HG03108 (cell line): ENCODE data around the gene KRT6B.
"Not testable (repeated sequence)": the region's sequence is repeated elsewhere in the genome, so short reads cannot be mapped to it uniquely, and the experiment has no call there.

Source experiments
- ATAC-seq: cut with Tn5 transposase; IDR thresholded peaks from one replicate; pipeline ENCODE4 v1.9.1; 2021; ENCODE audit warnings: moderate library complexity; ENCODE audit not compliant: unreplicated experiment

Gene KRT6B

DNA sequence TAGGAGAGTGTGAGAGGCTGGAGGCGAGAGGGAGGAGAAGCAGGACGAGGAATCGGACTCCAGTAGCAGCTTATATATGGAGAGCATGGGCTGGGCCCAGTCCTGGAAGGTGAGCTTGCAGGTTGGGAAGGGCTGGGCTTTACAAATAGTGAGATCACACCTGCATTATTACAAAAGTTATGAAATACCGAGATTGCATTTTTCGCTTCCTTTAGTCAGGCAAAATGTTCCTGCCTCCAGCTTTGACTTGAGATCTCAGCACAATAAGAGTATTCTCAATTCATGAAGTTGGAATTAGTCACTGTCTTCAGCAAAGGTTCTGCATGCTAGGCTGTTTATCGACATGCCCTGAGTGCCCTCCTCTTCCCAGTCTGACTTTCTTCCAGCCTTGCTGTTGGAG is at the start of gene KRT6B:
TSS of gene KRT6B (minus strand) at position 46 of the 400 bp plus-strand sequence. CDS start 68 bp downstream, outside the sequence.
- no peak for ATAC-seq

DNA sequence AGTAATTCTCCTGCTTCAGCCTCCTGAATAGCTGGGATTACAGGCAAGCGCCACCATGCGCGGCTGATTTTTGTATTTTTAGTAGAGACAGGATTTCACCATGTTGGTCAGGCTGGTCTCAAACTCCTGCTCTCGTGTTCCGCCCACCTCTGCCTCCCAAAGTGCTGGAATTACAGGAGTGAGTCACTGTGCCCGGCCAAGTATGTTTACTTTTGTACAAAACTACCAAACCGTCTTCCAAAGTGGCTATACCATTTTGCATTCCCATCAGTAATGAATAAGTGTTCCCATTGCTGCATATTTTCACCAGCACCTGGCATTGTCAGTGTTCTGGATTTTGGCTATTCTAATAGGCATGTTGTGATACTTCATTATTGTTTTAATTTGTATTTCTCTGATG is 49.5 kb upstream of the KRT6B start:
- no peak for ATAC-seq

DNA sequence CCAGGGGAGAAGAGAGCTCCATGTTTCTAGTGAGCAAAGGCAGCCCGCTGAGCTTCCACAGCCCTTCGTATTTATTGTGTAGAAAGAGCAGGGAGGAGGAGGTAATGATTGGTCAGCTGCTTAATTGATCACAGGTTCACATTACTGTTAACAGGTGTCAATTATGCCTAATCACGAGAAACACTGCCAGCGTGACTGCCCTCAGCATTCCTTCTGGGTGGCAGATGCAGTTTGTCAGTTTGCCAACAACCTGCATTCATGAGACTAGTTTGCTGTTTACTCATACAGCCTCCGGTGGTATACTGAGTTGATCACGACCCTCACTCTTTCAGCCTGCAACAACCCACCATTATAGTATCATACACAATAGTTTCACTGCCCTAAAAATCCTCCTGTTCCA is 48.6 kb upstream of the KRT6B start:
- not testable (repeated sequence) for ATAC-seq

DNA sequence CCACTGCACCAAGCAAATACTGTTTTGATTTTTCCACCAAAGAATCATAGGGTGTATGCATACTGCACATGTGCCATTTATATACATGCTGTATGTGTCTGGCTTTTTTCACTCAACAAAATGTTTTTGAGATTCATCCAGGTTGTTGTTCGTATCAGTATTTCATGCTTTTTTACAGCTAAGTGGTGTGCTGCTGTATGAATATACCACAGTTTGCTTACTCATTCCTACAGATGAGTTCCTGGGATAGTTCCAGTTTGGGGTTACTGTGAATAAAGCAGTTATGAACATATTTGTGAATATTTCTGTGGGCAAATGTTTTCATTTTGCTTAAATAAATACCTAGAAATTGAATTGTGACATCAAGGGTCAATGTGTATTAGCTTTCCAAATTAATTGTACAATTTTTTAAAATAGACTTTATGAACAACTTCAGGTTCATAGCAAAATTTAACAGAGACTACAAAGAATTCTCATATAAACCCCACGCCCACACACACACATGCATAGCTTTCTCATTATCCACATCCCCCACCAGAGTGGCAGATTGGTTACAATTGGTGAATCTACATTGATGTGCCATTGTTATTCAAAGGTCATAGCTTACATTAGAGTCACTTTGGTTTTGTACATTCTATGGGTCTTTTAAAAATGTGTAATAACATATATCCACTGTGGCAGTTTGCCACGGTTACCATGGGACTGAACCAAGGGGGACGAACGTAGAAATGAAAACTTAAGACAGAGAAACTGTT is 48.0 kb upstream of the KRT6B start:
- no peak for ATAC-seq

GRCh38 chr12:52498946-52499345 is 47.0 kb upstream of the KRT6B start:
- no peak for ATAC-seq

- no peak for ATAC-seq
Observed at GRCh38 chr12:52497975-52498374, 46.0 kb upstream of the KRT6B start.

GRCh38 chr12:52496590-52497071 is 44.7 kb upstream of the KRT6B start:
- no peak for ATAC-seq

- no peak for ATAC-seq
Observed at GRCh38 chr12:52496054-52496453, 44.1 kb upstream of the KRT6B start.

- ATAC-seq, result no peak
Observed at GRCh38 chr12:52495389-52495788, 43.4 kb upstream of the KRT6B start.

GRCh38 chr12:52494518-52494917 is 42.6 kb upstream of the KRT6B start:
- no peak for ATAC-seq

DNA sequence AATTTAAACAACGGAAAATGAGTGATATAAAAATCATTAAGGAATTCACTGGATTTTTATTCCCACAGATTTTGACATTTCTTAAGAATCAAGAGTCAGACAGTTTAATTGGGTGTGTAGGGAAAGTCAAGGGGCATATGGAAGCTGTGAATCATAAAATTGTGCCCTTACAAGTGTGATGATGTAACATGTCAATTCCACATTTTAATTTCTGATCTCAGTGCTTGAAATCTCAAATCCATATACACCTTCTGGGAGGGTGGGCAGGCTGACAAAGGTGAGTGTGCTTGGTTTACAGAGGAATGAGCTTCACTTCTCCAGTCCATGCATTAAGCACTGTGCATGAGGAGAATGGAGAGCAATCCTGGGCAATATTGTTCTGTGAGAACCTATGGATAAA is 42.2 kb upstream of the KRT6B start:
- ATAC-seq, result no peak

DNA sequence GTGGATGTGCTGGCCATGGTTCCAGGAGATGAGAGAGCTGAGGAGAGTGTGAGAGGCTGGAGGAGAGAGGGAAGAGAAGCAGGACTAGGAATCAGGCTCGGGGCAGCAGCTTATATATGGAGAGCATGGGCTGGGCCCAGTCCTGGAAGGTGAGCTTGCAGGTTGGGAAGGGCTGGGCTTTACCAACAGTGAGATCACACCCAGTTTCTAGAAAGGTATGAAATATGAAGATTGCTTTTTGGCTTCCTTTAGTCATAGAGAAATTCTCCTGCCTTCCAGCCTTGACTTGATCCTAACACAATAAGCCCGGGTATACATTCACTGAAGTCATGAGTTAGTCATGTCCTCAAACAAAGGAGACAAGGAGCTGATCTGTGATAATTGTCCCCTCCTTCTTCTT is 41.2 kb upstream of the KRT6B start, which contains the start of gene KRT6A:
TSS of gene KRT6A (minus strand) at position 86 of the 400 bp plus-strand sequence. CDS start at position 17, 69 bp downstream.
- no peak for ATAC-seq

DNA sequence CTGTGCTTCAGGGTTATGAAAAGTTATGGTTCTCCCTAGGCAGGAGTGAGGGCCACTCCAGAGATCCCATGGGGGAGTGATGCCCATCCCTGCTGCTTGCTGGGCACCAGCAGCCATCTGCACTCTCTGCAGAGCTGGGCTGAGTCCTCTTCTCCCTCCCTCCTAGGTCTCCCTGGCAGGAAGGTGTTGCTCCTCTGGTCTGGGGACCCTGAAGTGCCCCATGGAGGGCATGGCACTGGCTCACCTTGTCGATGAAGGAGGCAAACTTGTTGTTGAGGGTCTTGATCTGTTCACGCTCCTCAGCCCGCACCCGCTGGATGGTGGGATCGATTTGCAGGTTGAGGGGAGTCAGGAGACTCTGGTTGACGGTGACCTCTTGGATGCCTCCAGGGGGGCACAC is 40.5 kb upstream of the KRT6B start:
- not testable (repeated sequence) for ATAC-seq

GRCh38 chr12:52491495-52491894 is 39.5 kb upstream of the KRT6B start:
- not testable (repeated sequence) for ATAC-seq

GRCh38 chr12:52488736-52489135 is 36.8 kb upstream of the KRT6B start:
- ATAC-seq, result no peak

DNA sequence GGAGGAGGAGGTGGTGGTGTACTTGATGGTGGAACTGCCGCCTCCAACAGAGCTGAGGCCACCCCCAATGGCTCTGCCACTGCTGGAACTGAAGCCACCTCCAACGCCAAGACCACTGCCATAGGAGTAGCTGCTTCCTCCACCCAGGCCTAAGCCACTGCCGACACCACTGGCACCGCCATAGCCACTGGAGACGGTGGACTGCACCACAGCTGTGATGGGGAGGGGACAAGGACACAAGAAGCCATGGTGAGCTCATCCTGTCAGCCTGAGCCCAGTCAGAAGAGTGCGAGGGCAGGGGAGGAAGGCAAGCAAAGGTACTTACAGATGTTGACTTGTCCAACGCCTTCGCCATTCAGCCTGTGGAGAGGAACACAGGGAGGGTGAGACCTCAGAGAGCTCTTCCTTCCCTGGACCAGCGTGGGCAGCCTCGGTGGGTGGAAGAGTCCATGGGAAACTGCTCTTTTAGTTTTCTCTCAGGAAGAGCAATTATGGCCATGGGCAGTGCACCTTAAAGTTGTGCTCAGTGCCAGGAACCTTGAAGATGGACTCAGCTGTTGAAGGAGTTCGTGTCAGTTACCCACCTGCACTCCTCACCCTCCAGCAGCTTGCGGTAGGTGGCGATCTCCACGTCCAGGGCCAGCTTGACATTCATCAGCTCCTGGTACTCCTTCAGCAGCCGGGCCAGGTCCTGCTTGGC is 35.9 kb upstream of the KRT6B start:
- ATAC-seq, result not testable (repeated sequence)

DNA sequence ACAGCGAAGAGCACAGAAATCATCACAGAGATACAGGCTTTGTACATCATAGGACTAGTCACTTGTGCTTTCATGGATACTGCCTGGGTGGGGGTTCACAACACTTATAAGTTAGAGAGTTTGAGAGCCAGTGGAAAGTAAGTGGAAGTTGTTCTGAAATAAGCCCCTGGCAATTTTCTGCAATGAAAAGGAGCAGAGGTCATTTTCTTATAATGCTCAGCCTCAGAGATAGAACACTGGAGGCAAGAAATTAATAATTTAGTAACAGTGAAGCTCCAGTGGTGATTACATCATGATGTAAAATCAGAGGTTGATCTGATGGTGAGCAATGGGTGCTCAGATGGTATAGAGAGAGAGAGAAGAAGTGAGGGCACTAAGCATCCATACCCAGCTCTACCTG is 35.3 kb upstream of the KRT6B start:
- ATAC-seq, result no peak

DNA sequence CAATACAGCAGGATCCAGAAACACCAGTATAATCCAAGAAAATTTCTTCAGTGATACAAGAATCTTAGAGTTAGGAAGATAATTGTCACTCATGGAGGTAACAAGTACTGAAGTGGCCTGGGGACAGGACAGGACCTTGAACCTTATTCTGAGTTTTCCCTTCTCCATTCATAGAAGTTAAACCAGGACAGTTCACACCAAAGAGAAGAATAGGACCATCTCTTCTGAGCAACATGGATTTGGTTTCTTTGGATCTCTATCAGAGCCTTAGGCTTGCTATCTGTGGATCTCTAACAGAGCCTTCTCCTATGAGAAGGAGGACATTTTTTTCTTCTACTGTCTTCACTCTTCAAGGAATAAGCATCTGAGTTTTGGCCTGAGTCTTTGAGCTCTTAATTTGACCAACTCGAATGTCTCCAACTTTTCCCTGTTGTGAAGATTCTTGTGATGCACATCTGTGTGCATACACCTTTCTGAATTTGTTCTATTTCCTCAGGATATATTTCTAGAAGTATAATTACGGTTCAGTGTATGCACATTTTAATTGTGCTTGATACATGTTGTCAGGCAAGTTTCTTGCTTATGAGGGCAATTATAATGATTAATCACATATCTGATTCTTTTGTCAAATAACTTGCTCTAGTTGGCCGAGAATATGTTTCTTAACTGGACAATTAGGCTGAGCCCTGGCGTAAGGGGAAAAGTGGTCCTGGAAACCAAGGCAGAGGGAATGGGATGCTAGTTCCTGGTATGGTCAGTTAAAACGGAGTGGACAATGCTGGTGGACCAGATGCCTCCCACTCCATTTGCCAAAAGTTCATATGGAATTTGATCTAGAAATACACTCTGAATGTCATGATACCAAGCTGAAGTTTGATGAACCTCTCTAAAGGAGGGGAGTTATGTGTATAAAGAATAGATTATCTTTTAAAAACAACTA is 34.5 kb upstream of the KRT6B start:
- ATAC-seq, result no peak

GRCh38 chr12:52480073-52480472 is 28.1 kb upstream of the KRT6B start:
- no peak for ATAC-seq

DNA sequence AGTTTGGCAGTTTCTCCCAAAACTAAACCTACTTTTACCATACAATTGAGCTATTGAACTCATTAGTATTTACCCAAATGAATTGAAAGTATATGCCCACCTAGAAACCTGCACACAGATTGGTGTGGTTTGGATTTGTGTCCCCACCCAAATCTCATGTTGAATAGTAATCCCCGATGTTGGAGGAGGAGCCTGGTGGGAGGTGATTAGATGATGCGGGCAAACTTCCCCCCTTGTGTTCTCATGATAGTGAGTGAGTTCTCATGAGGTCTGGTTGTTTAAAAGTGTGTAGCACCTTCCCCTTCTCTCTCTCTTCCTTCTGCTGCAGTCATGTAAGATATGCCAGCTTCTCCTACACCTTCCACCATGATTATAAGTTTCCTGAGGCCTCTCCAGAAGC is 25.7 kb upstream of the KRT6B start:
- ATAC-seq, result no peak

GRCh38 chr12:52474212-52474611 is 22.3 kb upstream of the KRT6B start:
- no peak for ATAC-seq
